Measurements from ENCODE around the gene NEURL1. TPM values are rescaled to one million over a fixed set of nuclear protein-coding genes. Genes with fewer than 3 reads are reported as not detected.

The NEURL1 gene
- total RNA-seq, 1 experiment from 2014 or later: 0.10 TPM

DNA sequence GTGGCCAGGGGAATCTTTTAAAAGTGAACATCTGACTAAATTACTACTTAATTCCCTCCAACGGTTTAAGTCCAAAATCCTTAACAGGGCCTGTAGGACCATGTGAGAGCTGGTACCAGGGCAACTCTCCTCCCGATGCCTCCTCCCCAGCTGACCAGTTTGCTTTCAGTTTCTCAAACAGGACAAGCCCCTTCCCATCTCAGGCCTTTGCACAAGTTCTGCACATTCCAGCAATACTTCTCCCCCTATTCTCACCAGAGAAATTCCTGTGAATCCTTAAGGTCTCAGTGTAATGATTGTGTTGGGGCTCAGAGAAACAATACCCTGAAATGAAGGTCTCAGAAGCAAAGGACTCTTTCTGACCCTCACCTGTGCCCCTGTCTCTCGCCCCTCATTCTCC lies 26.8 kb upstream of the NEURL1 start:
- no peak for DNase-seq (ENCODE audit: low read depth, low spot score)
- ATAC-seq: no peak
- TF ChIP-seq TCF7L2 (IDR thresholded peaks at IDR 0.05; ENCODE audit: low read depth, low read length) (no peak), SIN3A (IDR thresholded peaks at IDR 0.05; ENCODE audit: borderline replicate concordance, insufficient read depth, low read depth, low read length) (no peak)
- TF ChIP-seq, protein P1, sequence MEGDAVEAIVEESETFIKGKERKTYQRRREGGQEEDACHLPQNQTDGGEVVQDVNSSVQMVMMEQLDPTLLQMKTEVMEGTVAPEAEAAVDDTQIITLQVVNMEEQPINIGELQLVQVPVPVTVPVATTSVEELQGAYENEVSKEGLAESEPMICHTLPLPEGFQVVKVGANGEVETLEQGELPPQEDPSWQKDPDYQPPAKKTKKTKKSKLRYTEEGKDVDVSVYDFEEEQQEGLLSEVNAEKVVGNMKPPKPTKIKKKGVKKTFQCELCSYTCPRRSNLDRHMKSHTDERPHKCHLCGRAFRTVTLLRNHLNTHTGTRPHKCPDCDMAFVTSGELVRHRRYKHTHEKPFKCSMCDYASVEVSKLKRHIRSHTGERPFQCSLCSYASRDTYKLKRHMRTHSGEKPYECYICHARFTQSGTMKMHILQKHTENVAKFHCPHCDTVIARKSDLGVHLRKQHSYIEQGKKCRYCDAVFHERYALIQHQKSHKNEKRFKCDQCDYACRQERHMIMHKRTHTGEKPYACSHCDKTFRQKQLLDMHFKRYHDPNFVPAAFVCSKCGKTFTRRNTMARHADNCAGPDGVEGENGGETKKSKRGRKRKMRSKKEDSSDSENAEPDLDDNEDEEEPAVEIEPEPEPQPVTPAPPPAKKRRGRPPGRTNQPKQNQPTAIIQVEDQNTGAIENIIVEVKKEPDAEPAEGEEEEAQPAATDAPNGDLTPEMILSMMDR (IDR thresholded peaks at IDR 0.05): no peak
- TF ChIP-seq, protein P2, sequence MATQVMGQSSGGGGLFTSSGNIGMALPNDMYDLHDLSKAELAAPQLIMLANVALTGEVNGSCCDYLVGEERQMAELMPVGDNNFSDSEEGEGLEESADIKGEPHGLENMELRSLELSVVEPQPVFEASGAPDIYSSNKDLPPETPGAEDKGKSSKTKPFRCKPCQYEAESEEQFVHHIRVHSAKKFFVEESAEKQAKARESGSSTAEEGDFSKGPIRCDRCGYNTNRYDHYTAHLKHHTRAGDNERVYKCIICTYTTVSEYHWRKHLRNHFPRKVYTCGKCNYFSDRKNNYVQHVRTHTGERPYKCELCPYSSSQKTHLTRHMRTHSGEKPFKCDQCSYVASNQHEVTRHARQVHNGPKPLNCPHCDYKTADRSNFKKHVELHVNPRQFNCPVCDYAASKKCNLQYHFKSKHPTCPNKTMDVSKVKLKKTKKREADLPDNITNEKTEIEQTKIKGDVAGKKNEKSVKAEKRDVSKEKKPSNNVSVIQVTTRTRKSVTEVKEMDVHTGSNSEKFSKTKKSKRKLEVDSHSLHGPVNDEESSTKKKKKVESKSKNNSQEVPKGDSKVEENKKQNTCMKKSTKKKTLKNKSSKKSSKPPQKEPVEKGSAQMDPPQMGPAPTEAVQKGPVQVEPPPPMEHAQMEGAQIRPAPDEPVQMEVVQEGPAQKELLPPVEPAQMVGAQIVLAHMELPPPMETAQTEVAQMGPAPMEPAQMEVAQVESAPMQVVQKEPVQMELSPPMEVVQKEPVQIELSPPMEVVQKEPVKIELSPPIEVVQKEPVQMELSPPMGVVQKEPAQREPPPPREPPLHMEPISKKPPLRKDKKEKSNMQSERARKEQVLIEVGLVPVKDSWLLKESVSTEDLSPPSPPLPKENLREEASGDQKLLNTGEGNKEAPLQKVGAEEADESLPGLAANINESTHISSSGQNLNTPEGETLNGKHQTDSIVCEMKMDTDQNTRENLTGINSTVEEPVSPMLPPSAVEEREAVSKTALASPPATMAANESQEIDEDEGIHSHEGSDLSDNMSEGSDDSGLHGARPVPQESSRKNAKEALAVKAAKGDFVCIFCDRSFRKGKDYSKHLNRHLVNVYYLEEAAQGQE (IDR thresholded peaks at IDR 0.05; ENCODE audit: insufficient read depth in 1 of 2, low read depth in 2 of 2, low read length in 1 of 2): no peak
- Histone ChIP-seq H3K4me3 (ENCODE audit: low read depth in 2 of 2, low read length in 2 of 2) (no peak overlapping the region), H3K36me3 (ENCODE audit: control insufficient read depth, insufficient read depth, low read length) (no peaks in the 10 kb centered on the region), H3K4me1 (ENCODE audit: control insufficient read depth, insufficient read depth, low read length) (no peaks in the 10 kb centered on the region), H3K27me3 (ENCODE audit: control insufficient read depth, insufficient read depth, low read length) (no peaks in the 10 kb centered on the region; the same call in 1 of the 2 replicates), H3K9me3 (ENCODE audit: control insufficient read depth, insufficient read depth, low read depth, low read length) (no peaks in the 10 kb centered on the region), H3K27ac (ENCODE audit: low read length) (no peak overlapping the region)
- intact Hi-C loops (cut with micrococcal nuclease; ENCODE audit: unreplicated experiment): no loop called here
- POLR2A ChIA-PET: no interaction called here
- no TSS peak for BruUV-seq (replicated peaks)
- in situ Hi-C loops (cut with HindIII; ENCODE audit: low pct_unique_long_range_greater_than_20kb, low sequenced_read_pairs): no loop called here
- CTCF ChIA-PET: no interaction called here

DNA sequence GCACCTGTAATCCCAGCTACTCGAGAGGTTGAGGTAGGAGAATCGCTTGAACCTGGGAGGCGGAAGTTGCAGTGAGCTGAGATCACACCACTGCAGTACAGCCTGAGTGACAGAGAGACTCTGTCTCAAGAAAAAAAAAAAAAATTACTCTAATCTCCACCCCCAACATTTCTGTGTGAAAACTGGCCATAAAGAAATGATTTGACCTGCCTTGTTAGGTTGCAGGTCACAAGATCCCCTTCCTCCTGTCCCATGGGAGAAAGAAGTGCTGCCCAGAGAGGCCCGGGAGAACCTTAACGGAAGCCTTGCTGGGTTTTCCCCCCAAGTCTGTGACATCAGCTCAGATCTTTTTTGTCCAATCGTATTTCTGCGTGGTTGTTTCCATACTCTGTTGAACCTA lies 26.1 kb upstream of the NEURL1 start:
- ChIA-PET POLR2A (no interaction called here), CTCF (no interaction called here)
- ATAC-seq: no peak
- Histone ChIP-seq H3K4me3 (ENCODE audit: low read depth in 2 of 2, low read length in 2 of 2) (no peak overlapping the region), H3K4me1 (ENCODE audit: control insufficient read depth, insufficient read depth, low read length) (no peaks in the 10 kb centered on the region), H3K27me3 (ENCODE audit: control insufficient read depth, insufficient read depth, low read length) (no peaks in the 10 kb centered on the region; the same call in 1 of the 2 replicates), H3K27ac (ENCODE audit: low read length) (no peak overlapping the region), H3K36me3 (ENCODE audit: control insufficient read depth, insufficient read depth, low read length) (no peaks in the 10 kb centered on the region), H3K9me3 (ENCODE audit: control insufficient read depth, insufficient read depth, low read depth, low read length) (no peaks in the 10 kb centered on the region)
- in situ Hi-C loops (cut with HindIII; ENCODE audit: low pct_unique_long_range_greater_than_20kb, low sequenced_read_pairs) (no loop called here), intact Hi-C loops (cut with micrococcal nuclease; ENCODE audit: unreplicated experiment) (no loop called here)
- BruUV-seq (replicated peaks): no TSS peak
- no peak for DNase-seq (ENCODE audit: low read depth, low spot score)
- TF ChIP-seq, protein P2 (IDR thresholded peaks at IDR 0.05; ENCODE audit: insufficient read depth in 1 of 2, low read depth in 2 of 2, low read length in 1 of 2): no peak
- TF ChIP-seq, protein P1 (IDR thresholded peaks at IDR 0.05): no peak
- TF ChIP-seq TCF7L2 (IDR thresholded peaks at IDR 0.05; ENCODE audit: low read depth, low read length) (no peak), POLR2AphosphoS5 (IDR thresholded peaks at IDR 0.05; ENCODE audit: low read depth, low read length) (no peak)
